ENCODE results near the gene SLC44A4.
"Not testable (repeated sequence)": the region's sequence is repeated elsewhere in the genome, so short reads cannot be mapped to it uniquely, and the experiment has no call there.

The SLC44A4 gene

GRCh38 chr6:31861919-31862343 is 16.9 kb downstream of the SLC44A4 start:
- no peaks in the 10 kb centered on the region for H3K27me3 Mint-ChIP-seq (ENCODE audit: low read depth)
- H3K27ac Mint-ChIP-seq = no peak overlapping the region
- H3K36me3 Mint-ChIP-seq (ENCODE audit: low read depth) = peaks cover 25% of the 10 kb centered on the region
- H3K9me3 Mint-ChIP-seq = no peaks in the 10 kb centered on the region
- H3K4me1 Mint-ChIP-seq = peaks cover 11% of the 10 kb centered on the region
- peak overlapping the region; percentile 87 to 99 (median 96) for H3K4me3 Mint-ChIP-seq
- TF ChIP-seq CTCF (IDR thresholded peaks at IDR 0.05; ENCODE audit: unreplicated experiment in 3 of 3) = no peak

GRCh38 chr6:31861150-31861549 is 17.6 kb downstream of the SLC44A4 start:
- Mint-ChIP-seq H3K27me3 (ENCODE audit: low read depth) (no peaks in the 10 kb centered on the region), H3K4me3 (peak overlapping the region; percentile 75 to 99 (median 87)), H3K36me3 (ENCODE audit: low read depth) (peaks cover 31% of the 10 kb centered on the region), H3K27ac (no peak overlapping the region), H3K4me1 (peaks cover 11% of the 10 kb centered on the region), H3K9me3 (no peaks in the 10 kb centered on the region)
- no peak for TF ChIP-seq CTCF (IDR thresholded peaks at IDR 0.05; ENCODE audit: unreplicated experiment in 3 of 3)

- no peak overlapping the region for H3K27ac Mint-ChIP-seq
- no peaks in the 10 kb centered on the region for H3K9me3 Mint-ChIP-seq
- no peak for TF ChIP-seq CTCF (IDR thresholded peaks at IDR 0.05; ENCODE audit: unreplicated experiment in 3 of 3)
- no peaks in the 10 kb centered on the region for H3K27me3 Mint-ChIP-seq (ENCODE audit: low read depth)
- H3K4me3 Mint-ChIP-seq = peak overlapping the region; percentile 59 to 82 (median 65)
- H3K4me1 Mint-ChIP-seq = peaks cover 11% of the 10 kb centered on the region
- H3K36me3 Mint-ChIP-seq (ENCODE audit: low read depth) = peaks cover 37% of the 10 kb centered on the region
Measured at GRCh38 chr6:31860349-31860748, 18.4 kb downstream of the SLC44A4 start.

GRCh38 chr6:31859923-31860322 is 18.9 kb downstream of the SLC44A4 start:
- no peak for TF ChIP-seq CTCF (IDR thresholded peaks at IDR 0.05; ENCODE audit: unreplicated experiment in 3 of 3)
- Mint-ChIP-seq H3K27me3 (ENCODE audit: low read depth) (no peaks in the 10 kb centered on the region), H3K9me3 (no peaks in the 10 kb centered on the region), H3K27ac (no peak overlapping the region), H3K4me1 (peaks cover 11% of the 10 kb centered on the region), H3K4me3 (peak overlapping the region; percentile 59 to 82 (median 65)), H3K36me3 (ENCODE audit: low read depth) (peaks cover 40% of the 10 kb centered on the region)

- Mint-ChIP-seq H3K4me3 (no peak overlapping the region), H3K36me3 (ENCODE audit: low read depth) (peaks cover 40% of the 10 kb centered on the region), H3K27ac (no peak overlapping the region), H3K27me3 (ENCODE audit: low read depth) (no peaks in the 10 kb centered on the region), H3K9me3 (no peaks in the 10 kb centered on the region), H3K4me1 (peaks cover 6% of the 10 kb centered on the region)
- no peak for TF ChIP-seq CTCF (IDR thresholded peaks at IDR 0.05; ENCODE audit: unreplicated experiment in 3 of 3)
Measured at GRCh38 chr6:31858707-31859106, 20.1 kb downstream of the SLC44A4 start.

GRCh38 chr6:31857774-31858173 is 21.0 kb downstream of the SLC44A4 start:
- not testable (repeated sequence) for H3K9me3 Mint-ChIP-seq; H3K27ac Mint-ChIP-seq; H3K27me3 Mint-ChIP-seq (ENCODE audit: low read depth); H3K4me1 Mint-ChIP-seq; H3K4me3 Mint-ChIP-seq
- peaks cover 42% of the 10 kb centered on the region for H3K36me3 Mint-ChIP-seq (ENCODE audit: low read depth)

- not testable (repeated sequence) for H3K27me3 Mint-ChIP-seq (ENCODE audit: low read depth); H3K4me1 Mint-ChIP-seq; H3K4me3 Mint-ChIP-seq; H3K9me3 Mint-ChIP-seq
- H3K27ac Mint-ChIP-seq = peak overlapping the region in 2 of 3 experiments; percentile 55 to 86
- H3K36me3 Mint-ChIP-seq (ENCODE audit: low read depth) = peaks cover 27% of the 10 kb centered on the region
Measured at GRCh38 chr6:31851980-31852718, 26.6 kb downstream of the SLC44A4 start.
